K562 (cell line): ENCODE measurements around the gene MYADML2. TPM values are rescaled to one million over a fixed set of nuclear protein-coding genes. Genes with fewer than 3 reads are reported as not detected.
A peak's percentile ranks its signal among the peaks of the same experiment; 100 is the strongest.

Source experiments
- CBX3 ChIP-seq, 2 experiments: IDR thresholded peaks; 1 replicate in 1 of 2; 2 replicates in 1 of 2; pipeline ENCODE4 v1.6.1; 2012; ENCODE audit warnings: inconsistent platforms in 2 of 2, low read length in 2 of 2, borderline replicate concordance in 1 of 2, control low read depth in 1 of 2
- CREM ChIP-seq: IDR thresholded peaks from 2 replicates; pipeline ENCODE4 v1.6.1; 2014; ENCODE audit warnings: antibody characterized with exemption, low read depth
- CSDE1 ChIP-seq, 2 experiments: fragments of 450-650 bp; IDR thresholded peaks; 2 replicates each; pipeline ENCODE4 v1.6.1; 2016; ENCODE audit warnings: mild to moderate bottlenecking in 1 of 2
- EHMT2 ChIP-seq: fragments of 450-650 bp; IDR thresholded peaks from 2 replicates; pipeline ENCODE4 v1.6.1; 2018; ENCODE audit warnings: antibody characterized with exemption
- ESRRA ChIP-seq: fragments of 450-650 bp; IDR thresholded peaks from 2 replicates; pipeline ENCODE4 v1.6.1; 2014; ENCODE audit warnings: low read depth, mild to moderate bottlenecking, moderate library complexity, borderline replicate concordance
- MAZ ChIP-seq, 2 experiments: fragments of 450-650 bp in 1 of 2; sonication (generic) in 1 of 2; formaldehyde crosslinking; IDR thresholded peaks in 1 of 2; conservative IDR thresholded peaks in 1 of 2; 2 replicates each; pipeline versions ENCODE4 v1.4.0 to v1.5.0; 2020; ENCODE audit warnings: mild to moderate bottlenecking in 1 of 2, missing genetic modification reagents in 1 of 2
- NCOA2 ChIP-seq, 2 experiments: fragments of 450-650 bp; IDR thresholded peaks; 2 replicates each; pipeline ENCODE4 v1.6.1; 2018; ENCODE audit warnings: mild to moderate bottlenecking in 2 of 2, moderate library complexity in 1 of 2; ENCODE audit not compliant: partially characterized antibody in 2 of 2
- NR2C2 ChIP-seq, 2 experiments: fragments of 200-800 bp in 1 of 2; sonication (Bioruptor generic) in 1 of 2; sonication (generic) in 1 of 2; formaldehyde crosslinking in 1 of 2; IDR thresholded peaks; 2 replicates each; pipeline versions ENCODE4 v1.6.1 to v1.8.0; 2016 to 2022; ENCODE audit warnings: mild to moderate bottlenecking in 1 of 2, missing compliant biosample characterization in 1 of 2, missing genetic modification characterization in 1 of 2, missing genetic modification reagents in 1 of 2
- POLR2AphosphoS5 ChIP-seq: IDR thresholded peaks from 2 replicates; pipeline ENCODE4 v1.6.1; 2011; ENCODE audit warnings: mild to moderate bottlenecking, low read depth, low read length, moderate library complexity; ENCODE audit not compliant: control insufficient read depth, insufficient read depth
- RCOR1 ChIP-seq, 2 experiments: IDR thresholded peaks; 2 replicates each; pipeline ENCODE4 v1.6.1; 2012; ENCODE audit warnings: low read depth in 2 of 2, low read length in 2 of 2, borderline replicate concordance in 1 of 2, improper control_type of control experiment in 1 of 2
- SMAD2 ChIP-seq: fragments of 150-350 bp; IDR thresholded peaks from 2 replicates; pipeline ENCODE4 v1.6.1; 2014; ENCODE audit warnings: low read depth, mild to moderate bottlenecking, low read length
- TBL1XR1 ChIP-seq, 2 experiments: IDR thresholded peaks; 2 replicates each; pipeline ENCODE4 v1.6.1; 2012; ENCODE audit warnings: improper control_type of control experiment in 2 of 2, low read length in 2 of 2, mild to moderate bottlenecking in 1 of 2
- ZFP30 ChIP-seq: fragments of 250-450 bp; sonication (Bioruptor Pico); IDR thresholded peaks from 2 replicates; pipeline ENCODE4 v1.8.0; 2022; ENCODE audit warnings: moderate library complexity, mild to moderate bottlenecking, inconsistent platforms, borderline replicate concordance
- ZNF143 ChIP-seq: sonication (generic); formaldehyde crosslinking; IDR thresholded peaks from 2 replicates; pipeline ENCODE4 v1.9.0; 2022; ENCODE audit warnings: mild to moderate bottlenecking, missing genetic modification reagents
- ZNF586 ChIP-seq: fragments of 450-650 bp; formaldehyde crosslinking; conservative IDR thresholded peaks from 2 replicates; pipeline ENCODE4 v1.4.0; 2020; ENCODE audit warnings: mild to moderate bottlenecking, moderate library complexity
- ZNF75A ChIP-seq: fragments of 450-650 bp; formaldehyde crosslinking; IDR thresholded peaks from 2 replicates; pipeline ENCODE4 v1.4.0; 2020; ENCODE audit warnings: mild to moderate bottlenecking
- polyA plus RNA-seq, 8 experiments: library from polyadenylated mRNA; depleted of rRNA in 4 of 8; stranded (reverse) in 5 of 8; unstranded in 3 of 8; fragments of >200 nt; fragmentation: Nextera tagmentation in 2 of 8; fragmentation: Illumina TruSeq in 1 of 8; extraction: Ambion mirVana in 2 of 8; extraction: Trizol in 1 of 8; gene quantifications; 2 replicates each; pipeline versions ENCODE4 v1.2.1 to v1.2.3, GENCODE V29; 2011 to 2014; ENCODE audit warnings: inconsistent platforms in 1 of 8, missing spikeins in 1 of 8
- total RNA-seq, 7 experiments: library from RNA; depleted of rRNA in 6 of 7; stranded (reverse); fragments of >200 nt in 6 of 7; fragmentation: Illumina TruSeq in 2 of 7; extraction: Trizol in 2 of 7; gene quantifications; 2 replicates each; pipeline versions ENCODE4 v1.2.1 to v1.2.3, GENCODE V29; 2011 to 2021; ENCODE audit warnings: low replicate concordance in 1 of 7
- TF ChIP-seq, protein P1 (sequence below): sonication (generic); formaldehyde crosslinking; IDR thresholded peaks from 2 replicates; pipeline ENCODE4 v1.8.0; 2022; ENCODE audit warnings: mild to moderate bottlenecking, missing genetic modification reagents, borderline replicate concordance
- TF ChIP-seq, protein P2 (sequence below): fragments of 200-400 bp; formaldehyde crosslinking; IDR thresholded peaks from 2 replicates; pipeline ENCODE4 v1.6.1; 2017; ENCODE audit warnings: mild to moderate bottlenecking, low read depth, low read length, moderate library complexity
- TF ChIP-seq, protein P3 (sequence below): fragments of 250-450 bp; sonication (Bioruptor Pico); IDR thresholded peaks from 2 replicates; pipeline ENCODE4 v1.8.0; 2021; ENCODE audit warnings: borderline replicate concordance, mild to moderate bottlenecking, moderate library complexity; ENCODE audit not compliant: poor library complexity, severe bottlenecking
- TF ChIP-seq, protein P4 (sequence below): fragments of 450-650 bp; IDR thresholded peaks from 2 replicates; pipeline ENCODE4 v1.6.1; 2016; ENCODE audit warnings: antibody characterized with exemption

MYADML2 gene
- total and polyA plus RNA-seq, 9 of the 15 experiments (the other 6 are each of a cell fraction or from before 2014, with no cell fraction given) = not detected

DNA sequence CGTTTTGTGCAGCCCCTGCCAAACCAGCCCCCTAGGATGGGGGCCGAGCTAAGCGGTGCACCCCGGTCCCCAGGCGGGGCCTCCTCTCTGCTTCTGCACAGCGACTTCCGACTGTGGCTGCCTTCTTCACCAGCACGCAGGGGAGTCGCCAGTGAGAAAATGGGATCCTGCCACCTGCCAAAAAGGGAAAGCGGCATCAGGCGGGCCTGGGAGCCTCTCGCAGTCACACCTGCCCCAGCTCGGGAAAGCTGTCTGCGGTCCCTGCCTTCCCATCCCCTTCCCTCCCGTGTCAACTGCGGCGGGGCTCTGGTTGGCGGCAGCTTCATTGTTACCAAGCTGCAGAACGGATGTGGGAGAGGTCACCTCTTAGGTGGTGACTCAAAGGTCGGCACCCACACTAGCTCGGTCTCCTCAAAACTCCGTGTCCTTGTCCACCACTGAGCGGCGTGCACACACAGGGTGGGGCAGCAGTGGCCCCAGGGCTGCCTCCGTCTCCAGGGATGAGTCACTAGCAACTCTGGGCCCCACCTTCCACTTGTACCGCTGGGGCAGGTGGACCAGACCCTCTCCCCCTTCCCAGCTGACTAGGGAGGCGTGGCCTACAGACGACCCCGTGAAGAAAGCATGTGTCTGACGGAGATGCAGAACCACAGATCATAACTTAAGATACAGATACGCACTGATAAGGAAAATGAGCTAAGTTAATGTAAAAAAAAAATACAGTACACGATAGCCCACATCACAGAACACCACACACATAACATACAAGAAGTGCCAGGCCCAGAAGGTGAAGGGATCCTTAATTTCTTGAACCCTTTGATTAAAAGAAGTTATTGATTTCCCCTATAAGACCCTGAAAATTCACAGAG, 34.4 kb downstream of the MYADML2 start (continued):
- TF ChIP-seq, protein P1, sequence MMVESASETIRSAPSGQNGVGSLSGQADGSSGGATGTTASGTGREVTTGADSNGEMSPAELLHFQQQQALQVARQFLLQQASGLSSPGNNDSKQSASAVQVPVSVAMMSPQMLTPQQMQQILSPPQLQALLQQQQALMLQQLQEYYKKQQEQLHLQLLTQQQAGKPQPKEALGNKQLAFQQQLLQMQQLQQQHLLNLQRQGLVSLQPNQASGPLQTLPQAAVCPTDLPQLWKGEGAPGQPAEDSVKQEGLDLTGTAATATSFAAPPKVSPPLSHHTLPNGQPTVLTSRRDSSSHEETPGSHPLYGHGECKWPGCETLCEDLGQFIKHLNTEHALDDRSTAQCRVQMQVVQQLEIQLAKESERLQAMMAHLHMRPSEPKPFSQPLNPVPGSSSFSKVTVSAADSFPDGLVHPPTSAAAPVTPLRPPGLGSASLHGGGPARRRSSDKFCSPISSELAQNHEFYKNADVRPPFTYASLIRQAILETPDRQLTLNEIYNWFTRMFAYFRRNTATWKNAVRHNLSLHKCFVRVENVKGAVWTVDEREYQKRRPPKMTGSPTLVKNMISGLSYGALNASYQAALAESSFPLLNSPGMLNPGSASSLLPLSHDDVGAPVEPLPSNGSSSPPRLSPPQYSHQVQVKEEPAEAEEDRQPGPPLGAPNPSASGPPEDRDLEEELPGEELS (CRISPR knock-in tag) = no peak; the same call in 1 of the 2 replicates
- TF ChIP-seq RCOR1 (IDR thresholded peaks at IDR 0.05; ENCODE audit: borderline replicate concordance in 1 of 2, low read depth in 2 of 2, low read length in 2 of 2) (peak in 1 of 2 experiments; percentile 59; a peak in 1 of 4 replicates), CSDE1 (IDR thresholded peaks at IDR 0.05) (no peak), ZFP30 (CRISPR knock-in tag) (no peak), CREM (peak; percentile 73), MAZ (CRISPR knock-in tag; conservative IDR thresholded peaks at IDR 0.05 in 1 of 2, IDR thresholded peaks at IDR 0.05 in 1 of 2) (peak; percentile 61 to 77; a peak in 3 of 4 replicates), NCOA2 (IDR thresholded peaks at IDR 0.05; ENCODE audit: partially characterized antibody in 2 of 2) (no peak), ESRRA (peak; percentile 60; the same call in 1 of the 2 replicates), ZNF586 (CRISPR knock-in tag) (no peak), EHMT2 (no peak), POLR2AphosphoS5 (no peak), ZNF75A (CRISPR knock-in tag) (no peak), SMAD2 (no peak), NR2C2 (CRISPR knock-in tag; IDR thresholded peaks at IDR 0.05) (no peak), NR2C2 (tag; IDR thresholded peaks at IDR 0.05) (peak; percentile 68), CBX3 (IDR thresholded peaks at IDR 0.05; ENCODE audit: borderline replicate concordance in 1 of 2, low read length in 2 of 2) (peak in 1 of 2 experiments; percentile 38; a peak in 1 of 3 replicates), ZNF143 (CRISPR knock-in tag) (no peak), TBL1XR1 (IDR thresholded peaks at IDR 0.05; ENCODE audit: low read length in 2 of 2) (peak in 1 of 2 experiments; percentile 45; a peak in 1 of 4 replicates)
- TF ChIP-seq, protein P2, sequence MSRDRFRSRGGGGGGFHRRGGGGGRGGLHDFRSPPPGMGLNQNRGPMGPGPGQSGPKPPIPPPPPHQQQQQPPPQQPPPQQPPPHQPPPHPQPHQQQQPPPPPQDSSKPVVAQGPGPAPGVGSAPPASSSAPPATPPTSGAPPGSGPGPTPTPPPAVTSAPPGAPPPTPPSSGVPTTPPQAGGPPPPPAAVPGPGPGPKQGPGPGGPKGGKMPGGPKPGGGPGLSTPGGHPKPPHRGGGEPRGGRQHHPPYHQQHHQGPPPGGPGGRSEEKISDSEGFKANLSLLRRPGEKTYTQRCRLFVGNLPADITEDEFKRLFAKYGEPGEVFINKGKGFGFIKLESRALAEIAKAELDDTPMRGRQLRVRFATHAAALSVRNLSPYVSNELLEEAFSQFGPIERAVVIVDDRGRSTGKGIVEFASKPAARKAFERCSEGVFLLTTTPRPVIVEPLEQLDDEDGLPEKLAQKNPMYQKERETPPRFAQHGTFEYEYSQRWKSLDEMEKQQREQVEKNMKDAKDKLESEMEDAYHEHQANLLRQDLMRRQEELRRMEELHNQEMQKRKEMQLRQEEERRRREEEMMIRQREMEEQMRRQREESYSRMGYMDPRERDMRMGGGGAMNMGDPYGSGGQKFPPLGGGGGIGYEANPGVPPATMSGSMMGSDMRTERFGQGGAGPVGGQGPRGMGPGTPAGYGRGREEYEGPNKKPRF = no peak
- TF ChIP-seq, protein P3, sequence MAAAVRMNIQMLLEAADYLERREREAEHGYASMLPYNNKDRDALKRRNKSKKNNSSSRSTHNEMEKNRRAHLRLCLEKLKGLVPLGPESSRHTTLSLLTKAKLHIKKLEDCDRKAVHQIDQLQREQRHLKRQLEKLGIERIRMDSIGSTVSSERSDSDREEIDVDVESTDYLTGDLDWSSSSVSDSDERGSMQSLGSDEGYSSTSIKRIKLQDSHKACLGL = no peak
- TF ChIP-seq, protein P4, sequence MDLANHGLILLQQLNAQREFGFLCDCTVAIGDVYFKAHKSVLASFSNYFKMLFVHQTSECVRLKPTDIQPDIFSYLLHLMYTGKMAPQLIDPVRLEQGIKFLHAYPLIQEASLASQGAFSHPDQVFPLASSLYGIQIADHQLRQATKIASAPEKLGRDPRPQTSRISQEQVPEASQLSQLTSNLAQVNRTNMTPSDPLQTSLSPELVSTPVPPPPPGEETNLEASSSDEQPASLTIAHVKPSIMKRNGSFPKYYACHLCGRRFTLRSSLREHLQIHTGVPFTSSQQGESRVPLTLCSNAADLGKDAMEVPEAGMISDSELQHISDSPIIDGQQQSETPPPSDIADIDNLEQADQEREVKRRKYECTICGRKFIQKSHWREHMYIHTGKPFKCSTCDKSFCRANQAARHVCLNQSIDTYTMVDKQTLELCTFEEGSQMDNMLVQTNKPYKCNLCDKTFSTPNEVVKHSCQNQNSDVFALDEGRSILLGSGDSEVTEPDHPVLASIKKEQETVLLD = peak; percentile 62; the same call in 1 of the 2 replicates
